GM18498 (cell line): ENCODE measurements around the gene PWWP2B.
A peak's percentile ranks its signal among the peaks of the same experiment; 100 is the strongest.

Source experiments
- ATAC-seq: cut with Tn5 transposase; IDR thresholded peaks from one replicate; pipeline ENCODE4 v1.9.1; 2021; ENCODE audit warnings: mild to moderate bottlenecking, moderate library complexity; ENCODE audit not compliant: unreplicated experiment

The PWWP2B gene

DNA sequence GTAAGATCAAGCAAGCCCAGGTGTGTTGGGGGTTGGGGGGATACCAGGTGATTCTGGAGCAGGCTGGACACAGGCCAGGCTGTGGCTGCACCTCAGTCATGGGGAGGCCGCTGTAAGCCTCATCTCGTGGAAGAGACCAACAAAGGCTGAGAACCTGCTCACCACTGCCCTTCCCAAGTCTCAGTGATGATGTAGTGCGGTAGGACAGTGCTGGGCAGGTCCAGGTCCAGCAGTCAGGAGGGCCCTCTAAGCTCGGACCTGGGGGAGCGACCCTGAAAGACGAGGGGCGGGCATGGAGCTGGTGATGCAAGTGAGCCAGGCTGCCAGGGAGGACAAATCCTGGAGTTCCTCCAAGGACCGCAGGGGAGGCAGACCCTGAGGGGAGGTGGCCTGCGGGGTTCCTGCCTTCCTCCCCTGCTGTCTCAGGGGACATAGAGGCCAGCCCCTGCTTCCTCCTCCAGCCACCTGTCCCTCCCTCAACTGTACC, 3.3 kb upstream of the PWWP2B start:
- ATAC-seq = no peak

- ATAC-seq = no peak
Measured at GRCh38 chr10:132394201-132394811, 2.7 kb upstream of the PWWP2B start.

DNA sequence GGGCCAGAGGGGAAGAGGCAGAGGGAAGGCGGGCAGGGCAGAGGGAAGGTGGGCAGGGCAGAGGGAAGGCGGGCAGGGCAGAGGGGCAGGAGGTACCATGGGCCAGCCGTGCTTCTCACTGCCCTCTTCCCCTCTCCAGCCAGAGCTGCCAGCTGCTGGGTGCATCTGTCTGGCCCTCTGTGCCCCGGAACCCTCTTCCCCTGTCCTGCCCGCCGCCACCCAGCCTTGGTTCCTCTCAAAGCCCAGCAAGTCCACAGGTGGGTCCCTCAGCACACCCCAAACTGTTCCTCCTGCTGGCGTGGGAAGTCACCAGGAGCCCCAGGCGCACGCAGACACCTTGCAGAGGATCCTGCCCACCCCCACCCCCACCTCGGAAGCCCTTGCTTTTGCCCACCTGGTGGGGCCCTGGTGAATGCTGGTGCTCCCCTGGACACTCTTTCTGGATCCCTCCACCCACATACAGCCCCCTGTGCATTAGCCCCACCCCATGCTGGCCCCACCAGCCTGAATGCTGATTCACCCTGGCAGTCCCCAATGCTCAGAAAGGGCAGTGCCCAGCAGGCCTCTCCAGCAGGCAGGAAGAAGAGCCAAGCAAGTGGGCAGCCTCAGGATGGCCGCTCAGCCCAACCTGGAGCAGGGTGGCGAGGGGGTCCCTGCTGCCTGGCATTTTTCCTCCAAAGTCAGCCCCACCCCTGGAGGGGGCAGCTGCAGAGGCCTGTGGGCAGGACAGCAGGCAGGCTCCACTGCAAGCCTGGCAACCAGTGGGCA, 1.9 kb upstream of the PWWP2B start:
- ATAC-seq = no peak

GRCh38 chr10:132395704-132396493, 1.1 kb upstream of the PWWP2B start:
- ATAC-seq = peak; percentile 15

DNA sequence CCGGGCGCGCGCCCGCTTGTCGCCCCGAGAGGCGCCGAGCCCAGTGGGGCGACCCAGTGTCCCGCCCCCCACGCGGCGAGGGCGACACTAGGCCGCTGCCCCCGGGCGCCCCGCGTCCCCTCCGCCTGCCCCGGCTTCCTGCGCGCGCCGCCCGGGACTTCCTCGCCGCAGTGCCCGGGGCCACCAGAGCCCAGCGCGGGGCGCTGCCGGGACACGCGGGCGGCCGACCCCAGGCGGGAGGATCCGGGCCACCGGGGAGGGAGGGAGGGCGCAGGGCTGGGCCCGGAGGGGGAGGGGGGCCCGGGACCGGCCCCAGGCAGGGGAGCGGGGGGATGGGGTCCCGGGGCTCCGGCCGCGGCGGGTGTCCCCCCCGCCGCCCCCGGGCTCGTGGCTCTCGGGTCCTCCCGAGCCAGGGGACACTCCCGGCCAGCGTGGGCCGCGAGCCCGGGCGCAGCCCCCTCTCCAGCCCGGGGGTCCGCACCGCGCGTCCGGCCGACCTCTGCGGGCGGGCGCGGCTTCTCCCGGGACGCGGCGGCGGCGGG, 435 bp upstream of the PWWP2B start:
- ATAC-seq = peak; percentile 54

DNA sequence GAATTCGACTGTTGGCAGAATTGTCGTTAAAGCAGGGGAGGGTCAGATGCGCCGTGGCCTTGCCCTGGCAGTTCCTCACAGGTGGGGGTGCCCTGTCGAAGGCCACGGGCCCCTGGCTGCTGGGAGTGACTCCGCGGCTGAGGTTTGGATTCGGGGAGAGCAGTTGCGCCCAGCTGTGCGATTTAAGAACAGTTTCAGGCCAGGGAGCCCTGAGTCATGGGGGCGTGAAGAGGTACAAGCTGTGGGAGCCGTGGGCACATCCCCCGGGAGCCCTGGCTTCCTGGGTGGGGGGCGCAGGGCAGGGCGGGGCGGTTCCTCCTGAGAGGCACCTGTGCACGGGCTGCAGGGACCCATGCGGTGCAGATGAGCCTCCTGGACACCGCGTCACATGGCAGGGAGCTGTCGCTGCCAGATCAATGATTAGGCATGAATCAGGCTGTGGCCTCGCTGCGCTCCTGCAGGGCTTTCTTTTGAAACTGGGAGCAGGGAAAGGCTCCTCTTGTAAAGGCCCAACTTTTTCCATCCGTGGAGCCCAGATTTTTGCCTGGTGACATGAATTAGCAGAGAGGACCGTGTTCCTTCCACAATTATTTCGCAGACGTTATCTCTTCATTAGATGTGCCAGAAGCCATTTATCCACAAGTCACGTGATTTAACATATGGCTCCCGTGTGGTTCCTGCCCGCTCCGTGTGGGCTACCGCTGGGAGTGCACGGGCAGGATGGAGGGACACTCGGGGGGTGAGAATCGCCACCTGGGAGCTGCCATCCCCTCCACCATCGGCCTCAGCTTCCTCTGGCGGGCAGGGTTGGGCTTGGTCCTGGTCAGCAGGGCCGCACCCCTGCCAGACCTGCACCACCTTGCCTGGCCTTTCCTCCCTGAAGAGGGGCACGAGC, 918 bp downstream of the PWWP2B start:
- peak; percentile 30 for ATAC-seq

DNA sequence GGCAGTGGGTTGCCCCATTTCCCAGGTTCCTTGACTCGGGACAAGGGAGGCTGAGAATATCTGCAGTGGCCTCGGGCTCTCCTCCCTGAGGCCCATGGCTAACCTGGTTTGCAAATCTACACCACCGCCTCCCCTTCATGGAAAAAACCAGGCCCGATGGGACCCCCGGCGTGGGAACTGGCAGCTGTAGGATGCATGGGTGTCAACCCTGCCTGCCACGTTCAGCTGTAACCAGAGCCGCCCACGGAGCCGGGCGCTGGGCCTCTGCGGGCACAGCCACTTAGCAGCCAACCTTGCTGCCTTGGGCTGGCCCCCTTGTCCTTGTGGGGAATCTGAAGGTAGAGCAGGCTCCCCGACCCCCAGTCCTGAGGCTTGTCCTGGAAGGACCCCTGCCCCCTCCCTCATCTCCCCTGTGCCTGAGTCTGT, 1.6 kb downstream of the PWWP2B start:
- no peak for ATAC-seq

DNA sequence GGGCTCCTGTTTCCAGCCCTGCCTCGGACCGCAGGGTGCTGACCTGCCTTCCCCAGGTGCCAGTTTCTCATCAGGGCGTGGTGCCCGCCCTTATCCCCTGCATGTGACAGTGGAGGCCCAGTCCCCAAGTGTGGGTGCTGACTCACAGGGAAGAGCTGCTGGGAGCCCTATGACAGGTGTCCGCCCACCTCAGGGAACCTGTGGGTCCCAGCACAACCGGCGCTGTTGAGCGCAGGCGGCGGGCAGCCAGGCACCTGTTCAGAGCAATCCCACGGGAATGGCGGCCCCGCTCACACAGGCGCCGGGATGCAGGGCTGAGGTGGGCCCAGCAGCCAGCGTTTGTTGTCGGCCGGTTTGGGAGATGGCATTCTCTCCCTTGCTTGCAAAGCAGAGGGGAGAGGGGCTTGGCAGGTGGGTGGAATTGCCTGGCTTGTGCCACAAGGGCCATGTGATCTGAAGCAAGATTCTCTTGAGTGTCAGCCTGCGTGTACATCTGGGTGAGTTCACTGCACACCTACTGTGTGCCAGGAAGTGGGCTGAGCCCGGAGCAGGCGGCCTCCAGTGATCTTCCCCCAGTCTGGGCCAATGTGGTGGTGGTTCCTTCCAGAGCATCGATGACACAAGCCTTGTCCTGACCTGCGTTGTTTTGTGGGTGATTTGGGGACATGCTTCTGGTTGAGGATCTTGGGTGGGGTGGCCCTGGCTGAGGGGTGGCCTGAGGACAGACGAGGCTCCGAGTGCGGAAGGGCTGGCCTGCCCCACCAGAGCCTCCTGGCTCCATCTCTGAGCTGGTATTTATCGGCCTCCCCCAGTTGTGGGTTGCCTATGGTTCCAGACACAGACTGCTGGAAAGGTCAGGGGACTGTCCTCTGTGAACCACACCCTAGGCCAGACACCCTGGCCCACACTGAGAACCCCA, 2.4 kb downstream of the PWWP2B start:
- no peak for ATAC-seq

DNA sequence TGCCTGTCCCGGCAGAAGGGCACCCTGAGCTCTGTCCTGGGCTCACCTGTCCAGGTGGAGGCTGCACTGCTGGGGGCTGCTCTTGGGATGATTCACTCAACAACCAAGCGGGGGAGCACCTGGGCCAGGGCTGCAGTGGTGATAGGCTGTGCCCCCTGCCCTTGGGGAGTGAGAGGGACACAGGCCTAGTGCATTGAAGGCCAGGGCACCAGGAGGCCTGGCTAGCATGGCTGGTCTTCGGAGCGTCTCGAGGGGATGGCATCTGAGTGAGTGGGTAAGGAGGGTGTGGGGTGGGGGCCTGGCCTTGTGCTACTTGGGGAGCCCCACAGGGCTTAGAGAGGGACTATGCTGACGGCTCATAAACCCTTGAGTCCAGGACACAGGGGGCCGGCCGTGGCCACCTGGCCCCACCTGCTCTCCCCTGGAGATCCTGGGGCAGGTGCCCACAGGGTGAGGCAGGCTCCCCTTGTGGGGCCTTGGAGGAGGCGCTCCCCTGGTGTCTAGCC, 3.1 kb downstream of the PWWP2B start:
- no peak for ATAC-seq

GRCh38 chr10:132400547-132401151, 3.6 kb downstream of the PWWP2B start:
- ATAC-seq = no peak

- no peak for ATAC-seq
Measured at GRCh38 chr10:132401401-132402118, 4.6 kb downstream of the PWWP2B start.

DNA sequence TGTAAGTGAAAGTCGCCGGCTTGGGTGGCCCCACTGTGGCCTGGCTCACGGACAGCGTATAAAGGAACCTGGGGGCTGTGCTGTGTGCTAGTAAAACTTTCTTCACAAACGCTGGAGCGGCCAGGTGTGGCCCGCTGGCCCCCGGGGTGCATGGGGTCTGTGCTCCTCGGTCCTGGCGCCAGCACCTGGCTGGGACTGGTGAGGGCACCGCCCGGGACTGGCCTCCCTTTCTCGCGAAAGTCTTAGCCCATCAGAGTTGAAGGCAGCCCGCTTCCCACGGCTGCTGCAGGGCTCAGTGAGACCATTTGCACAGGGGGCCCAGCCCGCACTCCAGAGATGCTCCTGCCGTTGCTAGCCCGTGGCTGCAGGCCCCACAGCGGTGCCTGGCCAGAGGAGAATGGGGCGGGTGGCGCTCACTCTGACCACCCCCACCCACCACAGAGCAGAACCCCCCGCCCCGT, 5.8 kb downstream of the PWWP2B start:
- no peak for ATAC-seq

DNA sequence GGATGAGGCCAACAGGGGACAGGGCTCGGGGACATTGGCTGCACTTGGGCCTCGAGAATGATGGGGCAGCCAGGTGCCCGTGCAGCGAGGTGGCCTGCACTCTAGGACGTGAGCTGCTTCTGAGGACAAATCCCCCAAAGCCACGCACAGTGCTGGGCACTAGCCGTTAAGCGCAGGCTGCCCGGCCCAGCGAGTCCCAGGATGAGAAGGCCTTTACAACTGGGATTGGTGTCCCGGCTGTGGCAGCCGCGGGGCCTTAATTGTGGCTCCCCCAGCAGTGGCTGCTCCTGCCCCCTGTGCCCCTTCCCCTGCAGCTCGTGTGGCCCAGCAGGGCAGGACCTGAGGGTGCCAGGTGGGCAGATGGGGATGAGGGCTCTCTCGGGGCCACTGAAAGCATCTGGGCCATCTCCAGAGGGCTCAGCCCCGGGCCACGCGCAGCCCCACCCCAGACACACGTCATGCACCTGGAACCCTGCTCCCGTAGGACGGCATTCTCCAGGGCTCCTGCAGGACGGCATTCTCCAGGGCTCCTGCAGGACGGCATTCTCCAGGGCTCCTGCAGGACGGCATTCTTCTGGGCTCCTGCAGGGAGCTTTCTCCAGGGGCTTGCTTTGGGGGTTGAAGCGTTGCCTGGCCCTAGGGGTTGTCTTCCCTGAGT, 6.6 kb downstream of the PWWP2B start:
- no peak for ATAC-seq

DNA sequence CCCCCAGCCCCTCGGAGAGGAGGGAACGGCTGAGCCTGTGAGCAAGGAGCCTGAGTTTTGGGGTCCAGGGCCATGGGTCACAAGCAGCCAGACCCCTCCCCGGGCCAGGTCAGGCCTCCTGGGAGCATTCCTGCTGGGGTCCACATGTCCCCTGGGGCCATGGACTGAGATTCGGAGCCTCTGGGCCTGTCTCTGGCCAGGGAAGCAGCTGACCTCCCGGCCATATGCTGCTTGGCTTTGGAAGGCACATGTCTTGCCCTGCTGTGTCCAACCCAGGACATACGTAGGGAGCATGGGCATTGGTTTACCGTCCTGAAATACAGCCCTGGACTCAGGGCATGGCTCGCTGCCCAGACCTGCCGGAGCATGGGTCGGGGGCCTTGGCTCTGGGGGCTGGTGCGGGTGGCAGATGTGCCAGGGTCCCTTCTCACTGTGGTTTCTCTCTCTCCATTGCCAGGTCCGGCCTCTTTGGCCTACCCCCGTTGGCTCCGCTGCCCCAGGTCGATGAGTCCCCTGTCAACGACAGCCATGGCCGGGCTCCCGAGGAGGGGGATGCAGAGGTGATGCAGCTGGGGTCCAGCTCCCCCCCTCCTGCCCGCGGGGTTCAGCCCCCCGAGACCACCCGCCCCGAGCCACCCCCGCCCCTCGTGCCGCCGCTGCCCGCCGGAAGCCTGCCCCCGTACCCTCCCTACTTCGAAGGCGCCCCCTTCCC, 7.3 kb downstream of the PWWP2B start:
- no peak for ATAC-seq

GRCh38 chr10:132404911-132405462, 8.0 kb downstream of the PWWP2B start:
- ATAC-seq = no peak

GRCh38 chr10:132405463-132405991, 8.5 kb downstream of the PWWP2B start:
- ATAC-seq = no peak
